GM18505 (cell line): ENCODE results near the gene LYPD4.

Source experiments
- ATAC-seq: cut with Tn5 transposase; IDR thresholded peaks from one replicate; pipeline ENCODE4 v1.9.1; 2021; ENCODE audit not compliant: unreplicated experiment
- POLR2A ChIP-seq: IDR thresholded peaks from 4 replicates; pipeline ENCODE4 v1.6.1; 2011; ENCODE audit warnings: borderline replicate concordance; ENCODE audit not compliant: insufficient read depth, insufficient read length; ENCODE audit errors: extremely low read depth

The LYPD4 gene

GRCh38 chr19:41811981-41812380, 32.5 kb downstream of the LYPD4 start:
- ATAC-seq = no peak
- TF ChIP-seq POLR2A = no peak

GRCh38 chr19:41811036-41811435, 33.4 kb downstream of the LYPD4 start:
- ATAC-seq = no peak
- TF ChIP-seq POLR2A = no peak

- no peak for TF ChIP-seq POLR2A
- no peak for ATAC-seq
Observed at GRCh38 chr19:41810301-41810700, 34.2 kb downstream of the LYPD4 start.

- no peak for TF ChIP-seq POLR2A
- ATAC-seq = no peak
Observed at GRCh38 chr19:41808663-41809566, 35.6 kb downstream of the LYPD4 start.

DNA sequence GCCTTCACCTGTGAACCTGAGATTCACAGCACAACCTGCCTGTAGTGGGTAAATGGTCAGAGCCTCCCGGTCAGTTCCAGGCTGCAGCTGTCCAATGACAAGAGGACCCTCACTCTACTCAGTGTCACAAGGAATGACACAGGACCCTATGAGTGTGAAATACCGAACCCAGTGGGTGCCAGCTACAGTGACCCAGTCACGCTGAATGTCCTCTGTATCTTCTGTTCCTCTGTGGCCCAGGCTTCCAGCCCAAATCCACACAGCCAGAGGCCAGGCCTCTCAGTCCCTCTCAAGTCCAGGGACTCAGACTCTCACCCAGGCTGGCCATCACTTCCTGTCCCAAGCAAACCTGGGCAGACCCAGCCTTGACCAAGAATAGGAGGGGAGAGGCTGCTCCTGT, 37.3 kb downstream of the LYPD4 start:
- no peak for ATAC-seq

GRCh38 chr19:41804336-41804735, 40.1 kb downstream of the LYPD4 start:
- TF ChIP-seq POLR2A = no peak
- ATAC-seq = no peak

More for the DNA sequence above, 37.3 kb downstream of the LYPD4 start:
- no peak for TF ChIP-seq POLR2A

DNA sequence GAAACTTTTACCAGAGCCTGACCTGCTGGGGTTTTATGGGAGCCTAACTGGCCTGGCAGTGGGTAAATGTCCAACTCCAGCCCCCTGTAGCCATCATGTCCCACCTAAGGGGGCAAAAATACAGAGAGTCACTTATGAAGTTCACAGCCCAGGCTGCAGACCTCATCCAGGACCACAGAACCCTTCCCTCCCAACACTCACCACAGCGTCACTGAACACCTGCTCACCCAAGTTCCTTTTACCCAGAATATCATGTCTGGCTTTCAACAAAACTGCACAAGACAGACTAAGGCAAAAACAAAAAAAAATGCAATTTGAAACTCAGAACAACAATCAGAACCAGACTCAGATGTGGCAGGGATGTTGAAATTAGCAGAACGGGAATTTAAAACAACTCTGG, 41.7 kb downstream of the LYPD4 start:
- no peak for ATAC-seq
- no peak for TF ChIP-seq POLR2A

GRCh38 chr19:41801792-41802211, 42.7 kb downstream of the LYPD4 start:
- TF ChIP-seq POLR2A = no peak
- ATAC-seq = no peak

GRCh38 chr19:41801031-41801430, 43.5 kb downstream of the LYPD4 start:
- no peak for TF ChIP-seq POLR2A
- no peak for ATAC-seq

DNA sequence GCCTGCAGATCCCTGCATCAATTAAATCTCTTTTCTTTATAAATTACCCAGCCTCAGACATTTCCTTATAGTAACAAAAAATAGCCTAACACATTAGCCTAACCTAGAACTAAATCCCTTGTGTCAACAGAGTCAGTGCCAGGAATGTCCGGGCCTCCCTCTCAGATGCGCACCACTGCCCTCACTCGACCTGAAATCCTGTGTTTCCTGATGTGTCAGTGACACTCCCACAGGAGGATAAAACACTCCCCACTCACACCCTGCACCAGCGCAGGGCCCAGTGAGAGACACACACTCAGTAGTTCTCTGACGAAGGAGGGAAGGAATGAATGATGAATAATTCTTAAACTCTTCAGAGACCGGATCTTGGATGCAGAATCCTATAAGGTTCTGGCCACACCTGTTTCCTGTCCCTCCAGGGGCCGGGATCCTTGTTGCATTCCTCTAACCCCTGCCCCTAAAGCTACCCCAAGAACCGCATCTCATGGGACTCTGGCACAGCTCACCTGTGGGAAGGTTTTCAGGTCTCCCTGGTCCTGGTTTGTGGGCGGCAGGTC, 45.0 kb downstream of the LYPD4 start:
- TF ChIP-seq POLR2A = no peak
- ATAC-seq = no peak

DNA sequence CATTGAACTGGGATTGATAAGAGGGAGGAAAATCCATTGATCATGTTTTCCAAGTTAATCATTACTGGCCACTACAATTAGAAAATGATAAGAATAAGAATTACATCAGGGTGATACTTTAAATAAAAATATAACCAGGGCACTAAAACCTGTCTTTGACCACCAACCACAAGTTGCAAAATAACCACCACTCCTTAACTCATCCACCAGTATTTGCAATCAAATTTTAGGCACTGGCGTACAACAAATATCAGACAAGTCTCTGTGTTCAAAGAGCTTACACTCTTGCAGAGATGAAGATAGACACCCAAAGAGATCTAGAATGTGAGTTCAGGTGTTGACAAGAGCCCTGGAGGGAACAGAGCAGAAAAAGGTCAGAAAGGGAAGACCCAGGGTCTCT, 47.6 kb downstream of the LYPD4 start:
- no peak for TF ChIP-seq POLR2A
- no peak for ATAC-seq

- no peak for TF ChIP-seq POLR2A
- ATAC-seq = no peak
Observed at GRCh38 chr19:41796362-41796761, 48.1 kb downstream of the LYPD4 start, which contains the start of gene CEACAM3. Gene CEACAM3, plus strand, starts transcription at chr19:41796587. Its CDS starts 91 bp downstream, at chr19:41796678.

- TF ChIP-seq POLR2A = no peak
Observed at GRCh38 chr19:41795031-41795461, 49.4 kb downstream of the LYPD4 start.

DNA sequence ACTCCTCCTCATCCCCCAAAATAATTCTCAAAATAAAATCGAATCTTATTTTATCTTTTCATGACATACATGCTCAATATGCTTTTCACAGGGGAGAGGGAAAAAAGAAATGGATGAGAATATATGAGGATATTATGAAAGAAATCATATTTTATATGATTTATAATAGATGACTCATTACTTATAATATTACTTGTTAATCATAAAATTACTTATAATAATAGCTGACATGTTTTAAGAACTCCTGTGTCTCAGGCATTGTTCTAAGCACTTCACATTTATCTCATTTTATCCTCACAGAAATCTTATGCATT, 51.1 kb downstream of the LYPD4 start:
- ATAC-seq = no peak

More at GRCh38 chr19:41795031-41795461, 49.4 kb downstream of the LYPD4 start:
- ATAC-seq = no peak

More for the DNA sequence above, 51.1 kb downstream of the LYPD4 start:
- no peak for TF ChIP-seq POLR2A
